ENCODE measurements around the gene NIPSNAP3A.

NIPSNAP3A gene

GRCh38 chr9:104778802-104779201, 31.3 kb downstream of the NIPSNAP3A start:
- Histone ChIP-seq H3K9me2 (ENCODE audit: low read depth, low read length) (no peaks in the 10 kb centered on the region), H3K27ac (ENCODE audit: low read depth, low read length, poor library complexity, severe bottlenecking) (no peak overlapping the region), H3K9ac (ENCODE audit: low read length) (no peak overlapping the region), H3K9me3 (ENCODE audit: low read length) (no peaks in the 10 kb centered on the region), H3K4me3 (ENCODE audit: low read depth, low read length, poor library complexity, severe bottlenecking) (no peak overlapping the region), H4K20me1 (ENCODE audit: insufficient read depth, low read length) (no peaks in the 10 kb centered on the region), H3K4me1 (ENCODE audit: insufficient read depth, low read length, severe bottlenecking) (peaks cover 34% of the 10 kb centered on the region), H3K4me2 (ENCODE audit: low read length) (no peak overlapping the region), H3K36me3 (ENCODE audit: insufficient read depth, low read length) (peaks cover 6% of the 10 kb centered on the region; the same call in 1 of the 2 replicates), H3K27me3 (ENCODE audit: insufficient read depth, low read length) (no peaks in the 10 kb centered on the region), H3F3A (ENCODE audit: insufficient read depth, low read length) (no peaks in the 10 kb centered on the region), H2AFZ (ENCODE audit: low read length) (no peak overlapping the region), H3K79me2 (ENCODE audit: insufficient read depth, low read length) (no peaks in the 10 kb centered on the region)
- no peak for TF ChIP-seq CTCF (IDR thresholded peaks at IDR 0.05; ENCODE audit: low read length)
- no peak for TF ChIP-seq EZH2 (IDR thresholded peaks at IDR 0.05; ENCODE audit: borderline replicate concordance, low read length)

- H3K4me1 ChIP-seq (ENCODE audit: insufficient read depth, low read length, severe bottlenecking), result peaks cover 28% of the 10 kb centered on the region
- H3F3A ChIP-seq (ENCODE audit: insufficient read depth, low read length), result no peaks in the 10 kb centered on the region
- H3K9me3 ChIP-seq (ENCODE audit: low read length), result no peaks in the 10 kb centered on the region
- H3K27ac ChIP-seq (ENCODE audit: low read depth, low read length, poor library complexity, severe bottlenecking), result no peak overlapping the region
- H3K27me3 ChIP-seq (ENCODE audit: insufficient read depth, low read length), result no peaks in the 10 kb centered on the region
- H3K4me3 ChIP-seq (ENCODE audit: low read depth, low read length, poor library complexity, severe bottlenecking), result no peak overlapping the region
- peaks cover 7% of the 10 kb centered on the region; the same call in 1 of the 2 replicates for H3K36me3 ChIP-seq (ENCODE audit: insufficient read depth, low read length)
- H3K4me2 ChIP-seq (ENCODE audit: low read length), result no peak overlapping the region
- no peak overlapping the region for H2AFZ ChIP-seq (ENCODE audit: low read length)
- TF ChIP-seq EZH2 (IDR thresholded peaks at IDR 0.05; ENCODE audit: borderline replicate concordance, low read length) (no peak), CTCF (IDR thresholded peaks at IDR 0.05; ENCODE audit: low read length) (no peak)
- no peaks in the 10 kb centered on the region for H3K79me2 ChIP-seq (ENCODE audit: insufficient read depth, low read length)
- H3K9ac ChIP-seq (ENCODE audit: low read length), result no peak overlapping the region
- H3K9me2 ChIP-seq (ENCODE audit: low read depth, low read length), result no peaks in the 10 kb centered on the region
- H4K20me1 ChIP-seq (ENCODE audit: insufficient read depth, low read length), result no peaks in the 10 kb centered on the region
Measured at GRCh38 chr9:104779334-104779733, 31.9 kb downstream of the NIPSNAP3A start.

- no peak overlapping the region for H3K4me2 ChIP-seq (ENCODE audit: low read length)
- TF ChIP-seq EZH2 (IDR thresholded peaks at IDR 0.05; ENCODE audit: borderline replicate concordance, low read length) (no peak), CTCF (IDR thresholded peaks at IDR 0.05; ENCODE audit: low read length) (no peak)
- H2AFZ ChIP-seq (ENCODE audit: low read length), result no peak overlapping the region
Measured at GRCh38 chr9:104779946-104780535, 32.6 kb downstream of the NIPSNAP3A start.

More at GRCh38 chr9:104779946-104780535, 32.6 kb downstream of the NIPSNAP3A start:
- Histone ChIP-seq H3K27ac (ENCODE audit: low read depth, low read length, poor library complexity, severe bottlenecking) (no peak overlapping the region), H4K20me1 (ENCODE audit: insufficient read depth, low read length) (no peaks in the 10 kb centered on the region), H3K9me3 (ENCODE audit: low read length) (no peaks in the 10 kb centered on the region), H3K9ac (ENCODE audit: low read length) (no peak overlapping the region), H3K79me2 (ENCODE audit: insufficient read depth, low read length) (no peaks in the 10 kb centered on the region), H3F3A (ENCODE audit: insufficient read depth, low read length) (no peaks in the 10 kb centered on the region), H3K36me3 (ENCODE audit: insufficient read depth, low read length) (peaks cover 7% of the 10 kb centered on the region), H3K27me3 (ENCODE audit: insufficient read depth, low read length) (no peaks in the 10 kb centered on the region), H3K4me1 (ENCODE audit: insufficient read depth, low read length, severe bottlenecking) (peaks cover 21% of the 10 kb centered on the region), H3K9me2 (ENCODE audit: low read depth, low read length) (no peaks in the 10 kb centered on the region), H3K4me3 (ENCODE audit: low read depth, low read length, poor library complexity, severe bottlenecking) (no peak overlapping the region)

All from OCI-LY1 (cell line).